CD4-positive, alpha-beta T cell treated with Interleukin-4 for 4 hours (primary cell): ENCODE results near the gene OCIAD1.
"Not testable (repeated sequence)": the region's sequence is repeated elsewhere in the genome, so short reads cannot be mapped to it uniquely, and the experiment has no call there.

ENCODE experiments used
- DNase-seq: peaks from one replicate; pipeline ENCODE4 v3.0.0-alpha.2; 2020

The OCIAD1 gene

GRCh38 chr4:48827622-48828021 lies 3.3 kb upstream of the OCIAD1 start:
- no peak for DNase-seq

GRCh38 chr4:48831532-48832030 lies 693 bp downstream of the OCIAD1 start:
- DNase-seq: no peak

GRCh38 chr4:48832571-48832970 lies 1.7 kb downstream of the OCIAD1 start:
- no peak for DNase-seq

- DNase-seq: no peak
Observed at GRCh38 chr4:48836658-48837057, 5.8 kb downstream of the OCIAD1 start.

GRCh38 chr4:48841045-48841827 lies 10.3 kb downstream of the OCIAD1 start:
- DNase-seq: no peak

GRCh38 chr4:48844843-48845242 lies 14.0 kb downstream of the OCIAD1 start:
- no peak for DNase-seq

GRCh38 chr4:48848799-48849198 lies 17.9 kb downstream of the OCIAD1 start:
- not testable (repeated sequence) for DNase-seq

- no peak for DNase-seq
Observed at GRCh38 chr4:48851651-48852050, 20.8 kb downstream of the OCIAD1 start.

GRCh38 chr4:48853604-48854394 lies 22.9 kb downstream of the OCIAD1 start:
- DNase-seq: no peak

- DNase-seq: no peak
Observed at GRCh38 chr4:48854395-48854683, 23.5 kb downstream of the OCIAD1 start.

GRCh38 chr4:48854982-48855381 lies 24.1 kb downstream of the OCIAD1 start:
- DNase-seq: no peak

GRCh38 chr4:48858130-48858529 lies 27.2 kb downstream of the OCIAD1 start:
- DNase-seq: no peak

GRCh38 chr4:48862038-48862437 lies 31.1 kb downstream of the OCIAD1 start:
- no peak for DNase-seq

GRCh38 chr4:48862661-48863060 lies 31.8 kb downstream of the OCIAD1 start:
- no peak for DNase-seq

GRCh38 chr4:48863728-48864127 lies 32.8 kb downstream of the OCIAD1 start:
- DNase-seq: no peak

- not testable (repeated sequence) for DNase-seq
Observed at GRCh38 chr4:48864696-48865095, 33.8 kb downstream of the OCIAD1 start.

GRCh38 chr4:48877827-48878535 lies 47.1 kb downstream of the OCIAD1 start:
- no peak for DNase-seq

GRCh38 chr4:48879561-48880442 lies 48.9 kb downstream of the OCIAD1 start:
- DNase-seq: no peak

GRCh38 chr4:48881646-48882045 lies 50.8 kb downstream of the OCIAD1 start:
- DNase-seq: not testable (repeated sequence)

- DNase-seq: not testable (repeated sequence)
Observed at GRCh38 chr4:48889750-48890149, 58.9 kb downstream of the OCIAD1 start.

- no peak for DNase-seq
Observed at GRCh38 chr4:48891028-48891619, 60.2 kb downstream of the OCIAD1 start.

GRCh38 chr4:48896845-48897244 lies 66.0 kb downstream of the OCIAD1 start:
- no peak for DNase-seq
